H54 (cell line): ENCODE results near the gene CLCF1.
A peak's percentile ranks its signal among the peaks of the same experiment; 100 is the strongest.

Source experiments
- DNase-seq: peaks from one replicate; pipeline ENCODE4 v3.0.0; 2011; ENCODE audit warnings: low spot score, mixed read lengths; ENCODE audit not compliant: insufficient read length
- FAIRE-seq: peaks from 3 replicates; lab custom pipeline; 2011; peaks lifted over from hg19 to GRCh38; lab: Jason Lieb, UNC
- POLR2A ChIP-seq: IDR thresholded peaks from 2 replicates; pipeline ENCODE4 v1.6.1; 2011; ENCODE audit warnings: low read depth, mild to moderate bottlenecking, low read length

Gene CLCF1

GRCh38 chr11:67379061-67380058 is 6.0 kb upstream of the CLCF1 start:
- FAIRE-seq (no peak), DNase-seq (peak; percentile 83)
- TF ChIP-seq POLR2A = peak; percentile 57

- FAIRE-seq = no peak
- no peak for DNase-seq
- TF ChIP-seq POLR2A = no peak
These were observed 5.1 kb upstream of the CLCF1 start for GRCh38 chr11:67378544-67378943.

GRCh38 chr11:67376873-67377808 is 3.7 kb upstream of the CLCF1 start:
- no peak for TF ChIP-seq POLR2A
- FAIRE-seq (no peak), DNase-seq (no peak)

- DNase-seq = no peak
- no peak for TF ChIP-seq POLR2A
- FAIRE-seq = no peak
These were observed 2.8 kb upstream of the CLCF1 start for GRCh38 chr11:67376063-67376820.

- 0 out of 2 replicates have a peak, but pooled peaks have one; percentile 13 for TF ChIP-seq POLR2A
- DNase-seq = no peak
- no peak for FAIRE-seq
These were observed 2.1 kb upstream of the CLCF1 start for GRCh38 chr11:67375320-67376055.

- no peak for DNase-seq
- FAIRE-seq = no peak
- TF ChIP-seq POLR2A = peak; percentile 24
These were observed 1.3 kb upstream of the CLCF1 start for GRCh38 chr11:67374571-67375281.

- FAIRE-seq = peak; percentile 64
- peak; percentile 90 for DNase-seq
- TF ChIP-seq POLR2A = peak; percentile 53
These were observed 511 bp upstream of the CLCF1 start for GRCh38 chr11:67373648-67374570.

- FAIRE-seq (no peak), DNase-seq (no peak)
- peak; percentile 54 for TF ChIP-seq POLR2A
These were observed 941 bp downstream of the CLCF1 start for GRCh38 chr11:67372321-67372992.

- FAIRE-seq (no peak), DNase-seq (no peak)
- TF ChIP-seq POLR2A = no peak
These were observed 1.5 kb downstream of the CLCF1 start for GRCh38 chr11:67371911-67372320.

- no peak for TF ChIP-seq POLR2A
- DNase-seq (no peak), FAIRE-seq (no peak)
These were observed 2.0 kb downstream of the CLCF1 start for GRCh38 chr11:67371189-67371910.
